ENCODE data around the gene DGCR2. TPM values are rescaled to one million over a fixed set of nuclear protein-coding genes. Genes with fewer than 3 reads are reported as not detected.

Gene DGCR2
- total and polyA plus RNA-seq, 5 experiments from 2014 or later = 29.5 to 66.6 (median 61.8) TPM

- POLR2A ChIA-PET = interaction anchor here (1.0 kb wide), 1 partner anchor 9 kb away, joined by 3 read pairs; no protein-coding TSS in a partner anchor
- H3K27ac Mint-ChIP-seq = peak overlapping the region in 2 of 10 donors; percentile 34 to 67
- peaks cover 3 to 20% (median 9%) of the 10 kb centered on the region in 4 donors for H3K4me1 Mint-ChIP-seq
- peaks cover 0 to 89% (median 14%) of the 10 kb centered on the region in 3 donors for H3K36me3 Mint-ChIP-seq
- no peak for DNase-seq
- H3K27me3 Mint-ChIP-seq = no peaks in the 10 kb centered on the region
- H3K9me3 Mint-ChIP-seq = no peaks in the 10 kb centered on the region
- H3K4me3 Mint-ChIP-seq = no peak overlapping the region
- ATAC-seq = no peak
Measured at GRCh38 chr22:19066531-19067271, 55.5 kb downstream of the DGCR2 start.

GRCh38 chr22:19065929-19066328, 56.3 kb downstream of the DGCR2 start:
- ATAC-seq (no peak), DNase-seq (no peak)
- H3K27me3 Mint-ChIP-seq = no peaks in the 10 kb centered on the region
- peaks cover 0 to 89% (median 14%) of the 10 kb centered on the region in 3 donors for H3K36me3 Mint-ChIP-seq
- peak overlapping the region in 1 of 10 donors; percentile 34 for H3K27ac Mint-ChIP-seq
- peaks cover 1 to 14% (median 4%) of the 10 kb centered on the region in 4 donors for H3K4me1 Mint-ChIP-seq
- H3K9me3 Mint-ChIP-seq = no peaks in the 10 kb centered on the region
- POLR2A ChIA-PET = interaction anchor here (1.0 kb wide), 1 partner anchor 8 kb away, joined by 3 read pairs; no protein-coding TSS in a partner anchor
- H3K4me3 Mint-ChIP-seq = no peak overlapping the region

GRCh38 chr22:19065298-19065859, 56.8 kb downstream of the DGCR2 start:
- peaks cover 0 to 89% (median 17%) of the 10 kb centered on the region in 3 donors for H3K36me3 Mint-ChIP-seq
- H3K9me3 Mint-ChIP-seq = no peaks in the 10 kb centered on the region
- H3K4me3 Mint-ChIP-seq = no peak overlapping the region
- H3K4me1 Mint-ChIP-seq = peaks cover 0 to 12% (median 4%) of the 10 kb centered on the region in 4 donors
- no peak for ATAC-seq
- H3K27ac Mint-ChIP-seq = peak overlapping the region in 3 of 10 donors; percentile 1 to 49 (median 34)
- DNase-seq = no peak
- H3K27me3 Mint-ChIP-seq = no peaks in the 10 kb centered on the region
- POLR2A ChIA-PET = interaction anchor here (1.0 kb wide), 1 partner anchor 8 kb away, joined by 3 read pairs; no protein-coding TSS in a partner anchor

GRCh38 chr22:19064354-19065054, 57.7 kb downstream of the DGCR2 start:
- Mint-ChIP-seq H3K4me1 (peaks cover 4 to 9% (median 7%) of the 10 kb centered on the region in 4 donors), H3K4me3 (peak overlapping the region in 1 of 10 donors; percentile 41), H3K27me3 (no peaks in the 10 kb centered on the region), H3K36me3 (peaks cover 0 to 90% (median 16%) of the 10 kb centered on the region in 3 donors), H3K9me3 (no peaks in the 10 kb centered on the region), H3K27ac (peak overlapping the region in 2 of 10 donors; percentile 20 to 27)
- no peak for ATAC-seq
- no peak for DNase-seq
- POLR2A ChIA-PET = no interaction called here

- ATAC-seq = no peak
- Mint-ChIP-seq H3K27ac (peak overlapping the region in 3 of 10 donors; percentile 19 to 27 (median 20)), H3K9me3 (no peaks in the 10 kb centered on the region), H3K4me1 (peaks cover 3 to 14% (median 9%) of the 10 kb centered on the region in 4 donors), H3K4me3 (no peak overlapping the region), H3K36me3 (peaks cover 0 to 90% (median 16%) of the 10 kb centered on the region in 3 donors), H3K27me3 (no peaks in the 10 kb centered on the region)
- DNase-seq = no peak
- POLR2A ChIA-PET = no interaction called here
Measured at GRCh38 chr22:19063581-19064353, 58.4 kb downstream of the DGCR2 start.

- ATAC-seq (no peak), DNase-seq (no peak)
- Mint-ChIP-seq H3K36me3 (peaks cover 0 to 89% (median 20%) of the 10 kb centered on the region in 3 donors), H3K27ac (peak overlapping the region in 1 of 10 donors; percentile 87), H3K4me3 (no peak overlapping the region), H3K27me3 (no peaks in the 10 kb centered on the region), H3K9me3 (no peaks in the 10 kb centered on the region), H3K4me1 (peaks cover 0 to 21% (median 10%) of the 10 kb centered on the region in 4 donors)
- POLR2A ChIA-PET = no interaction called here
Measured at GRCh38 chr22:19062943-19063308, 59.3 kb downstream of the DGCR2 start.

- no peak for ATAC-seq
- Mint-ChIP-seq H3K36me3 (peaks cover 0 to 90% (median 17%) of the 10 kb centered on the region in 3 donors), H3K27ac (peak overlapping the region in 3 of 10 donors; percentile 66 to 87 (median 81)), H3K9me3 (no peaks in the 10 kb centered on the region), H3K4me3 (peak overlapping the region in 1 of 10 donors; percentile 26), H3K4me1 (peaks cover 0 to 21% (median 11%) of the 10 kb centered on the region in 4 donors), H3K27me3 (no peaks in the 10 kb centered on the region)
- DNase-seq = no peak
- POLR2A ChIA-PET = no interaction called here
Measured at GRCh38 chr22:19062139-19062942, 59.9 kb downstream of the DGCR2 start.

- Mint-ChIP-seq H3K4me1 (peaks cover 0 to 21% (median 12%) of the 10 kb centered on the region in 4 donors), H3K9me3 (no peaks in the 10 kb centered on the region), H3K27me3 (no peaks in the 10 kb centered on the region), H3K36me3 (peaks cover 0 to 92% (median 17%) of the 10 kb centered on the region in 3 donors), H3K4me3 (no peak overlapping the region), H3K27ac (peak overlapping the region in 3 of 10 donors; percentile 47 to 81 (median 72))
- POLR2A ChIA-PET = no interaction called here
- ATAC-seq = no peak
- DNase-seq = no peak
Measured at GRCh38 chr22:19061471-19062138, 60.6 kb downstream of the DGCR2 start.

GRCh38 chr22:19060356-19061009, 61.7 kb downstream of the DGCR2 start:
- peaks cover 0 to 92% (median 14%) of the 10 kb centered on the region in 3 donors for H3K36me3 Mint-ChIP-seq
- POLR2A ChIA-PET = interaction anchor here (0.8 kb wide), 1 partner anchor 609 kb away, joined by 3 read pairs; no protein-coding TSS in a partner anchor
- peaks cover 0 to 24% (median 13%) of the 10 kb centered on the region in 4 donors for H3K4me1 Mint-ChIP-seq
- H3K27ac Mint-ChIP-seq = peak overlapping the region in 4 of 10 donors; percentile 17 to 85 (median 42)
- no peaks in the 10 kb centered on the region for H3K9me3 Mint-ChIP-seq
- H3K27me3 Mint-ChIP-seq = no peaks in the 10 kb centered on the region
- ATAC-seq (no peak), DNase-seq (no peak)
- H3K4me3 Mint-ChIP-seq = no peak overlapping the region

GRCh38 chr22:19059481-19060278, 62.5 kb downstream of the DGCR2 start:
- Mint-ChIP-seq H3K27me3 (no peaks in the 10 kb centered on the region), H3K36me3 (peaks cover 0 to 87% (median 14%) of the 10 kb centered on the region in 3 donors), H3K4me1 (peaks cover 0 to 27% (median 14%) of the 10 kb centered on the region in 4 donors), H3K27ac (peak overlapping the region in 6 of 10 donors; percentile 3 to 89 (median 55)), H3K4me3 (no peak overlapping the region), H3K9me3 (no peaks in the 10 kb centered on the region)
- POLR2A ChIA-PET = interaction anchor here (0.8 kb wide), 1 partner anchor 610 kb away, joined by 3 read pairs; no protein-coding TSS in a partner anchor
- ATAC-seq = no peak
- DNase-seq = no peak
